GM10847 (cell line): Measurements from ENCODE around the gene DGKB.

ENCODE experiments used
- POLR2A ChIP-seq: IDR thresholded peaks from 2 replicates; pipeline ENCODE4 v1.6.1; 2011; ENCODE audit not compliant: insufficient read length; ENCODE audit errors: extremely low read depth

The DGKB gene

DNA sequence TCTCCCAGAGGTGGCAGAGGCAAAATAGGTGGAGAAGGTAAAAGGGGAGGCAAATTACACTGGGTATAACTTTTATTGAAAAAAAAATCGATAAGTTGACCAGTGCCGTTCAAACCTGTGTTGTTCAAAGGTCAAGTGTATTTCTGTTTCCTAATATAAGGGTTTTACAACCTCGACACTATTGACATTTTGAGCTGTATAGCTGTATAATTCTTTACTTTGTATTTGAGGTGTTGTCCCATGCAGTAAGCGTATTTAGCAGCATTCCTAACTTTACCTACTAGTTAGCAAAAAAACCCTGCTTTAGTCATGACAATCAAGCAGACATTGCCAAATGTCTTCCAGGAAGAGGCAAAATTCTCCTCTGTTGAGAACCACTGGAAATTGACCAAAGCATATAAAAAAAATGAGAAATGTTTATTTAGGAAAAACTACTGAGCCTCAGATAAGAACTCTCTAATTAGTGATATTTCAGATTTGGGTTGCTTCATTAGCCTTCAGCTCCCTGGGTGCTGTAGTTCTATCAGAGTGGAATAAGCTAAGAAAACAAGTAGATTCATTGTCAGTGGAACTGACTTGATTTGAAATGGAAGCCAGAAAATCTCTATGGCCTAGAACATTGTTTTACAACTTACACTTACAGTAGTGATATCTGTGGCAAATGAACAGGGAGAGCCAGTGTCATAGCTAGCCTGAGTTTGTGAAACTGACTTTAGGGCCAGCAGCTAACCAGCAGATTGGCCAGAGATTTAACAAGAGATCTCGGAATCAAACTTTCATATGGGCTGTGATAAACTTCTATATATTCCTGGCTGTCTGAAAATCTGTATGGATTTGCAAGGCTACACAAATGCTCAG, 331.6 kb downstream of the DGKB start:
- no peak for TF ChIP-seq POLR2A

DNA sequence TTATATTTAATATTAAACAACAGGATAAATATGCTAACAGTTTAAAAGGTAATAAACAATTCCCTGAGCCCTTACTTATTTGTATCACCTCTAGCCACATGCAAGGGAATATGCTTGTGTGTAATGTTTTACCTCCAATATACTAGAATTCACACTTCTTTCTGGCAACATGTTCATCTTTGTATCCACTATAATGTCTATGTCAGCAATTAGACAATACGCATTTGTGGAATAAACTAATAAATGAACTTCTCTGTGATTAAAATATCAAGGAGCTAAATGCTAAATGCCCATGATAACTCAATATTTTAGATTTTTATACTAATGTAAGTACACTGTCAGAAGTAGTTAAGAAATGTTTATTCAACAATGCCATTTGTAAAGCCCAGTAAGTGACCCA, 350.5 kb downstream of the DGKB start:
- TF ChIP-seq POLR2A, result no peak

DNA sequence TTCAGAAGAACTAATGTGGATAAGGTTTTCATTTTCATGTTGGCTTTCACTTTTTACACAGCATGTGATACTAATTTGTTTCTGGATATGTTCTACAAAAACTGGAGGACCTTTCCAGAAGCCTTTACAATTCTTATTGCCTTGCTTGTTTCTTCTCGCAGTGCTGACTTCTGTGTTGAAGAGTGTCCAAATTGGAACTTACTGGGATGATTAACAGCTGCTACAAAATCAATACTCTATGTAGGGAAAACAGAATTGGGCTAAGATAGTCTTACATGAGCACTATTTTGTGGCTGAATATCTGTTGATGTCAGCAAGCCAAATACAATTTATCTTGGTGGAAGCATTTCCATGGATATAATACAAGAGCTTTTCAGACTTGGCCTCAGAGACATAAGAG, 351.2 kb downstream of the DGKB start:
- no peak for TF ChIP-seq POLR2A

DNA sequence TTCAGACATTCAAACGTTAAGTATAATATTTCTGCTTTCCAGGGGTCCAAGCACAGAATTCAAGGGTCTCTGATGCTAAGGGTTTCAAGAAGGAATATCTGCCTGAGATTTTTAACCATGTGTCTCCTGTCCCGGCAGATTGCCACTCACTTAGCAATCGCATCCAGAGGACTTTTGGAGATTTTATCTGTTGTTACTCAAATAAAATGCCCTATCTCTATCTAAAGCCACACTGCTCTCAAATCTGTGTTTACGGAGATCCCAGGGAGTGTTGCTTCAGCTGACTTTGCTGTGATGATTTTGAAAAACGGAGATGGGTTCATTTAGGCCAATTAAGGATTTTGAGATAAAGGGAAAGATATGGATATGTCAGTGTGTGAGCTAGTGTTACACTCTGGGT, 359.9 kb downstream of the DGKB start:
- no peak for TF ChIP-seq POLR2A

DNA sequence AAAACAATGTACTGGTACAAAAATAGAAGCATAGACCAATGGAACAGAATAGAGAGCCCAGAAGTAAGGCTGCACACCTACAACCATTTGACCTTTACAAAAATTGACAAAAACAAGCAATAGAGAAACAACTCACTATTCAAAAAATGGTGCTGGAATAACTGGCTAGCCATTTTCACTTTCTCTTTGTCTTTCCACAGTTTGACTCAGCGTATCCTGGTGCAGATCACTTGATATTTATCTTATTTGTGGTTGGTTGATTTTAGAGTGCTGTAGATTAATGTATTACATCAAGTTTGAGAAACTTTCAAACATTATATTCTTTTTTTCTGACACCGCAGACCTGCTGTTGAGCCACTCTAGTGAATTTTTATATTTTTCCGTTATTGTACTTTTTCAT, 381.4 kb downstream of the DGKB start:
- no peak for TF ChIP-seq POLR2A

DNA sequence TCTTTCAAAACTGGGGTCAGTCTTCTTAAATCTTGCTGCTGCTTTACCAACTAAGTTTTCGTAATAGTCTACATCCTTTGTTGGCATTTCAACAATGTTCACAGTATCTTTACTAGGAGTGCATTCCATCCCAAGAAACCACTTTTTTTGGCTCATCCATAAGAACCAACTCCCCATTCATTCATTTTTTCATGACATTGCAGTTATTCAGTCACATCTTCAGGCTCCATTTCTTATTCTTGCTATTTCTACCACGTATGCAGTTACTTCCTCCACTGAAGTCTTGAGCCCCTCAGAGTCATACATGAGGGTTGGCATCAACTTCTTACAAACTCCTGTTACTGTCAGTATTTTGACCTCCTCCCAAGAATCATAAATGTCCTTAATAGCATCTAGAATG, 392.3 kb downstream of the DGKB start:
- no peak for TF ChIP-seq POLR2A

DNA sequence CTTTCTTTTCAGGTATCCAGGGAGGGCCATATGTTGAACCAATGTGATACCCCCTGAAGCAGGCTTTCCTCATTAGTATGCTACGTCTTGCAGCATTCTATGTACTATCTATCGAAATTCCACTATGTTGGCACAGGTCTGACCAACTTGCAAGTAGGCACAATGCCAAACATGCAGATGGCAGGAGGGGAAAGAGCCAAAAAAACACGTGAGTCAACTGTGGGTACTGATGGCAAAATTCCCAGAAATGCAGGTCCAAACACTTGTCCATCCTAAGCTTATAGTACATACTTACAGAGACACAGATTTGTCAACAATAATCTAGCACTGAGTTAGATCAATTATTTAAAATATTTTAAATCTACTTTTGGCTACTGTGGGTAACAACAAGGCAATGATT, 394.9 kb downstream of the DGKB start:
- no peak for TF ChIP-seq POLR2A

DNA sequence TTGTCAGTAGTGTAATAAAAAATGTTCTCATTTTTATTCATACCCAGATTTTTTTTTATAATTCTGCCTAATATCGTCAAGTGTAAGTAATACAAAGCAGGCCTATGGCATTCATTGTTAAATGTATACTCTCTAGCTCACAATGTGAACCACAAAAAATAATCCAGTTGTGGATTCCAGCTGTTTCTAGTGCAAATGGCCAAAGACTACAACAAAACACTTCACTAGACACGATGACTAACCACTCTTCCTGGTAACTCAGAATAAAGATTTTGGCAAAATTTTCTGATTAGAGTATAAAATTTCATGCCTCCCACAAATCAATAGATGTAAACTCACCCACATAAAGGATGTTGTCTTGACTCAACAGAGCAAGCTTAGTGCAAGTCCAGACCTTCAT, 396.6 kb downstream of the DGKB start:
- no peak for TF ChIP-seq POLR2A

DNA sequence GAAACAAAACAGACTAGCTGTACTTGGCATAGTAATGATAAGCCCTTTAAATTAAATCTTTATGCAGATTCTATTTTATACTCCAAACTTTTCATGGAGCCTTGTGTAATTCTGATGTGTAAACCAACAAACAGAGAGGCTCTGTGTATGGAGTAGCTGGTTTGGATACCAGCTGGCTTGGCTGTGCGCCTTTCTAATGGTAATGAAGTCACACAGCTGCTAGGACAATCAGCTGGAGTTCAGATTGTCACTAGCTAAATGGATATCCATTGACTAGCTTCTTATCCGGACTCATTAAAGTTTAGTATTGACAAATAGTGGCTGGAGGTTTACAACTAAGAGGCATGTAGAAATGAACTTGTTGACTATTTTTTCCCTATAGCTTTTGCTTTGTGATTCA, 398.4 kb downstream of the DGKB start:
- no peak for TF ChIP-seq POLR2A

DNA sequence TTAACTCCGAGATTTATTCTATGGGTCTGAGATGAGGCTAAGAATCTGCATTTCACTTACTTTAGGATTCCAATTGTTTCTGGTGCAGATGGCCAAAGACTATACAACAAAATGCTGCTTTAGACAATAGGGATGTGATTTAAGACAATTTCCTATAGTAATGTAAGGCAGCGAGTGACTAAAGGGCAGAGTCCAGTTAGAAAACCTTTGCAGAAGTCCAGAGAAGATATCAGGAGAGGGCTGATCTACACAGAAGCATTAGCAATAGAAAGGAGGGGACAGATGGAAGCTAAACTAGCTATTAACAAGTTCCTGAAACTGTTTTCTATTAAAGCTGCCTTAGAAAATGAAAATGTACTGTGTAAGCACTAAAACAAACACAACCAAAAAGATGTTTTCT, 398.9 kb downstream of the DGKB start:
- no peak for TF ChIP-seq POLR2A

DNA sequence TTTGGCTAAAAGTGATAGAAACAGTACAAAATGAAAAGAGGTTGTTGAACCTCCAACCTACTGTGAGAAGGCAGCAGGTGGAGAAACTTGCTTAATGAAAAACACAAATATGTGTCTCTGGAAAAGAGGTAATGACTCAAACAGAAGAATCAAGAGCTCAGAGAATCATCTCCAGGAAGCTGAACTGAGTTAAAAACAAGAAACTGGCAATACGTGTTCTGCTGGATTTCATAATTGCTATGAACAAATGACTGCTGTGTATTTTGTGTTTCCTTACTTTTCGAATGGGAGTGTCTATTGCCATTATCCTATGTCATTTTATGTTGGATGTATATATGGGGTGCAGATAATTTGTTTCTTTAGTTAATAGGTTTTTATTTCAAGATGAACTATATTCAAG, 401.1 kb downstream of the DGKB start:
- no peak for TF ChIP-seq POLR2A

DNA sequence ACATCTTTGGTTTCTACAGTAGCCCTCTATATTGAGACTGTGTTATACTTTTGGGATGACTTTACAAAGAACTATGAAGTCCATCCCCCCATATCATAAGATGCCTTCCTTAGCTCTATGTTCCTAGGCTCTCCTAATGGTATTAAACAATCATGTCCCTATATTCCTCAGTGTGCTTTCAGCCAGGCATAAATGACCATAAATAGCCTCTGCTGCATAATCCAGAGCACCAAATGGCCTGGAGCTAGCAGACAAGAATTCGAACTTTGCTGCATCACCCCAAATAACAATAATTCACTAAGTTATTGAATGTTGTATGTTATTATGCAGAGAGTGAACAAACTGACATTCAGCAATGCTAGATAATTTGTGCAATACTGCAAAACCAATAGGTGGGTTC, 405.2 kb downstream of the DGKB start:
- no peak for TF ChIP-seq POLR2A

DNA sequence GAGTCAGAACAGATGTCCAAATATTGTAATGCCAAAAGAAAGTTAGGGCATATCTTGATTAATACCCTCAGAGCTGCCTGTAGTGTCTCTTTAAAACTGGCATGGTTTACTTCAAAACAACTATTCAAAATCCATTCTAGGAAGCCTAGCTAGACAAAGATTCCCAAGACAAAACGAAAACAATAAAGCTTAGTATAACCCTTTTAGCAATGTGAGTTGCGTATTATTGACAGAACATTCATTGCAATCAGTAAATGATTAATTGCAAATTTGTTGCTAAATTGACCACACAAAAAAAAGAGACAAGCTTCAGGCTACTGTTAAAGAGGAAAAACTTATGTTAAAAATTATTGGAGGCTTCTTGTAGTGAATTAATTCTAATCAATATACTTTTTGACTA, 406.9 kb downstream of the DGKB start:
- TF ChIP-seq POLR2A, result no peak

DNA sequence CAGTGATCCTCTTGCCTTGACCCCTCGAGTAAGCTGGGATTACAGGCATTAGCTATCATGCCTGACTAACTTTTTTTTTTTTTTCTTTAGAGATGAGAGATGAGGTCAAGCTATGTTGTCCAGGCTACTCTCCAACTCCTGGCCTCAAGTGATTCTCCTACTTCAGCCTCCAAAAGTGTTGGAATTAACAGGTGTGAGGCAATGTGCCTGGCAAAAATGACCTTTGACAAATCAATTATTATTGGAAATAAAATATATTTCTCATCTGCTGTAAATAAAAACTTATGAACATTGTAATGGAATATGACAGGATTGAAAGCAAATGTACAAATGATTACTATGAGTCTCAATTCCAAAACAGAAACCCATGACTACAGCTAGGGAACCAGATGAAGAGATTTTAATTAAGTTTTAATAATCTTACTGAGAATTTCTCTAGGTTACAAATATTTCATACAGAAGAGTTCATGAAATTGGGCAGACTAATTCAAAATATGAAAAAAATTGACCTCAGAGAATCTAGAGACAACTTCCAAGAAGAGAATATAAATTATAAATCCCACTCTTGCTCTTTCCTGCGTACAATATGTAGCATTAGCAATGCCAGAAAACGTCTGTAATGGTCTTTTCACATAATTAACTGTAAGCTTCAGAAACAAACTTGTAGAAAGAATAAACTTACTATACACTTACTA, 414.7 kb downstream of the DGKB start:
- TF ChIP-seq POLR2A, result no peak

DNA sequence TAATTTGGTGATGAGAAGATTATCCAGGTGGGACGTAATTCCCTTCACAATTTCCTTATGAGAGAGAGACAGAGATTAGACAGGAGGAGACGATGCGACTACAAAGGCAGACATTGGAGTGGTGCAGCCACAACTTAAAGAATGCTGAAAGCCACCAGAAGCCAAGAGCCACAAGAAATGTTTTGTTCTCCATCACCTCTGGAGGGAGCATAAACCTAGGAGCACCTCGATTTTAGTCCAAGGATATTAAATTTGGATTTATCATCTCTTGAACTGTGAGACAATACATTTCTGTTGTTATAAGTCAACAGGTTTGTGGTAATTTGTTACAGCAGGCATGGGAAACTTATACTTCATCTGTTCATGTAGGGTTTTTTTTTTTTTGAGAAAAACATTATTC, 418.9 kb downstream of the DGKB start:
- no peak for TF ChIP-seq POLR2A

DNA sequence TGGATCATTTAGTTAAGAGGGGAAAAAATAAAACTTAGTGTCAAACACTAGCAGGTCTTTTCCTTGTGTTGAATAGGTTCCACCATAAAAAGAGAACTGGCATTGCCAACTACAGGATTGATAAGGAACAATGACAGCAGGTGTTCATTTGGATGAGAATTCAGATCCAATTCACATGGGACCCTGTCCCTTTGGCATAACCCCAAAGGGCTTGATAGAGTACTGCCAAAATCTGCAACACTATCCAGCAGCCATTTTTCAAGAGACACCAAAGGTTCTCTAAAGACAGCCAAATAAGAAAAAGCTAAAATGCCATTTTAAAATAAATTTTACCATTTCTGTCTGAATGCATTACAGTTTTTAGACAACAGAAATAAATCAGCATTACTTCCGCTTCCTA, 422.3 kb downstream of the DGKB start:
- TF ChIP-seq POLR2A, result no peak
